ENCODE results near the gene DUOXA2. TPM values are rescaled to one million over a fixed set of nuclear protein-coding genes. Genes with fewer than 3 reads are reported as not detected.

DUOXA2 gene
- total RNA-seq, 4 donors from 2014 or later = 0.49 to 0.62 TPM; not detected in 2

DNA sequence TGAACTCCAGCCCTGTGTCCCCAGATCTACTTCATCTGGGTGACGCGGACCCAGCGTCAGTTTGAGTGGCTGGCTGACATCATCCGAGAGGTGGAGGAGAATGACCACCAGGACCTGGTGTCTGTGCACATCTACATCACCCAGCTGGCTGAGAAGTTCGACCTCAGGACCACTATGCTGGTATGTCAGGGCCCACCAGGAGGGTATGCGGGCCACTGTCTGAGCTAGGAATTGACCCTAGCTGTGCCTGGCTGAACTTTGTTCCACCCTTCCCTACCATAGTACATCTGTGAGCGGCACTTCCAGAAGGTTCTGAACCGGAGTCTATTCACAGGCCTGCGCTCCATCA lies 49.4 kb downstream of the DUOXA2 start:
- no peaks in the 10 kb centered on the region for H3K27me3 ChIP-seq
- ATAC-seq = no peak
- 72 to 87% methylated on average over 7 to 8 of the region's 9 CpGs for WGBS, 2 donors (ENCODE audit: low coverage in 1 of 2)
- peaks cover 0 to 43% (median 5%) of the 10 kb centered on the region in 3 donors for H3K4me1 ChIP-seq
- TF ChIP-seq, protein P1, sequence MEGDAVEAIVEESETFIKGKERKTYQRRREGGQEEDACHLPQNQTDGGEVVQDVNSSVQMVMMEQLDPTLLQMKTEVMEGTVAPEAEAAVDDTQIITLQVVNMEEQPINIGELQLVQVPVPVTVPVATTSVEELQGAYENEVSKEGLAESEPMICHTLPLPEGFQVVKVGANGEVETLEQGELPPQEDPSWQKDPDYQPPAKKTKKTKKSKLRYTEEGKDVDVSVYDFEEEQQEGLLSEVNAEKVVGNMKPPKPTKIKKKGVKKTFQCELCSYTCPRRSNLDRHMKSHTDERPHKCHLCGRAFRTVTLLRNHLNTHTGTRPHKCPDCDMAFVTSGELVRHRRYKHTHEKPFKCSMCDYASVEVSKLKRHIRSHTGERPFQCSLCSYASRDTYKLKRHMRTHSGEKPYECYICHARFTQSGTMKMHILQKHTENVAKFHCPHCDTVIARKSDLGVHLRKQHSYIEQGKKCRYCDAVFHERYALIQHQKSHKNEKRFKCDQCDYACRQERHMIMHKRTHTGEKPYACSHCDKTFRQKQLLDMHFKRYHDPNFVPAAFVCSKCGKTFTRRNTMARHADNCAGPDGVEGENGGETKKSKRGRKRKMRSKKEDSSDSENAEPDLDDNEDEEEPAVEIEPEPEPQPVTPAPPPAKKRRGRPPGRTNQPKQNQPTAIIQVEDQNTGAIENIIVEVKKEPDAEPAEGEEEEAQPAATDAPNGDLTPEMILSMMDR (IDR thresholded peaks at IDR 0.05) = no peak
- no peak for TF ChIP-seq POLR2A (IDR thresholded peaks at IDR 0.05)
- no peak for TF ChIP-seq EP300 (IDR thresholded peaks at IDR 0.05)
- no peak for TF ChIP-seq POLR2AphosphoS5 (IDR thresholded peaks at IDR 0.05)
- no peak overlapping the region for H3K4me3 ChIP-seq
- H3K9me3 ChIP-seq = no peaks in the 10 kb centered on the region
- no peak overlapping the region for H3K27ac ChIP-seq
- H3K36me3 ChIP-seq = no peaks in the 10 kb centered on the region

DNA sequence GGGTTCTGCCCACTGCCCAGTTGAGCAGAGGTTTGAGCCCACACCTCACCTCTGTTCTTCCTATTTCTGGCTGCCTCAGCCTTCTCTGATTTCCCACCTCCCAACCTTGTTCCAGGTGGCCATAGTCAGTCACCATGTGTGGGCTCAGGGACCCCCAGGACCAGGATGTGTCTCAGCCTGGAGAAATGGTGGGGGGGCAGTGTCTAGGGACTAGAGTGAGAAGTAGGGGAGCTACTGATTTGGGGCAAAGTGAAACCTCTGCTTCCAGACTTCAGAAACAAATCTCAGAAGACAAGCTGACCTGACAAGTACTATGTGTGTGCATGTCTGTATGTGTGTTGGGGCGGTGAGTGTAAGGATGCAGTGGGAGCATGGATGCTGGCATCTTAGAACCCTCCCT lies 50.8 kb downstream of the DUOXA2 start:
- TF ChIP-seq POLR2A (IDR thresholded peaks at IDR 0.05) = no peak
- TF ChIP-seq EP300 (IDR thresholded peaks at IDR 0.05) = no peak
- TF ChIP-seq, protein P1 (IDR thresholded peaks at IDR 0.05) = no peak
- TF ChIP-seq POLR2AphosphoS5 (IDR thresholded peaks at IDR 0.05) = no peak
- Histone ChIP-seq H3K27ac (no peak overlapping the region), H3K9me3 (no peaks in the 10 kb centered on the region), H3K4me1 (peaks cover 0 to 56% (median 5%) of the 10 kb centered on the region in 3 donors), H3K4me3 (no peak overlapping the region), H3K36me3 (no peaks in the 10 kb centered on the region), H3K27me3 (no peaks in the 10 kb centered on the region)
- WGBS, 2 donors (ENCODE audit: low coverage in 1 of 2) = 100% methylated on average over 1 of the region's 1 CpG; no CpG with 5 or more reads in 1 of the 2 donors
- no peak for ATAC-seq

DNA sequence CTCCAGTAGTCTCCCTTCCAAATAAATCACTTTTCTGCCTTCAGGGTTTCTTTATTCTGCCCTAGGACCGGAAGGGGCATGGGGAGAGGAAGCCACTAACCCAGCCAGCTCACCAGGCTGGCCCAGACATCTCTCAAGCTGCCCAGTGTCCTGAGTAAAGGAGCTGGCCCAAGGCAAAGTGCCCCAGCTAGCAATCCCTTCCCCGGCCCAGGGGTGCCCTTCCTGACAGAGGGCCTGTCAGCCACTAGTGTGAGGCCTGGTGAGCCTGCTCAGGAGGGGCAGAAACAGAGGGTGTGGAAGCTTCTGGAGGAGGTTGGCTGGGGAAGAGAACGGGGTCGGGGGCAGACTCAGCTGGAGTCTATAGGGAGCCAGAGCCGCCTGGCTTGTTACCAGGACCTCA lies 51.4 kb downstream of the DUOXA2 start:
- no peak overlapping the region for H3K4me3 ChIP-seq
- no peak for ATAC-seq
- H3K27me3 ChIP-seq = no peaks in the 10 kb centered on the region
- H3K4me1 ChIP-seq = peaks cover 0 to 56% (median 5%) of the 10 kb centered on the region in 3 donors
- H3K36me3 ChIP-seq = no peaks in the 10 kb centered on the region
- H3K9me3 ChIP-seq = no peaks in the 10 kb centered on the region
- TF ChIP-seq, protein P1 (IDR thresholded peaks at IDR 0.05) = no peak
- TF ChIP-seq EP300 (IDR thresholded peaks at IDR 0.05) (no peak), POLR2AphosphoS5 (IDR thresholded peaks at IDR 0.05) (no peak), POLR2A (IDR thresholded peaks at IDR 0.05) (no peak)
- 70 to 100% methylated on average over 1 to 3 of the region's 5 CpGs for WGBS, 2 donors (ENCODE audit: low coverage in 1 of 2)
- H3K27ac ChIP-seq = peak overlapping the region in 3 of 4 donors; percentile 97 to 99 (median 99)

DNA sequence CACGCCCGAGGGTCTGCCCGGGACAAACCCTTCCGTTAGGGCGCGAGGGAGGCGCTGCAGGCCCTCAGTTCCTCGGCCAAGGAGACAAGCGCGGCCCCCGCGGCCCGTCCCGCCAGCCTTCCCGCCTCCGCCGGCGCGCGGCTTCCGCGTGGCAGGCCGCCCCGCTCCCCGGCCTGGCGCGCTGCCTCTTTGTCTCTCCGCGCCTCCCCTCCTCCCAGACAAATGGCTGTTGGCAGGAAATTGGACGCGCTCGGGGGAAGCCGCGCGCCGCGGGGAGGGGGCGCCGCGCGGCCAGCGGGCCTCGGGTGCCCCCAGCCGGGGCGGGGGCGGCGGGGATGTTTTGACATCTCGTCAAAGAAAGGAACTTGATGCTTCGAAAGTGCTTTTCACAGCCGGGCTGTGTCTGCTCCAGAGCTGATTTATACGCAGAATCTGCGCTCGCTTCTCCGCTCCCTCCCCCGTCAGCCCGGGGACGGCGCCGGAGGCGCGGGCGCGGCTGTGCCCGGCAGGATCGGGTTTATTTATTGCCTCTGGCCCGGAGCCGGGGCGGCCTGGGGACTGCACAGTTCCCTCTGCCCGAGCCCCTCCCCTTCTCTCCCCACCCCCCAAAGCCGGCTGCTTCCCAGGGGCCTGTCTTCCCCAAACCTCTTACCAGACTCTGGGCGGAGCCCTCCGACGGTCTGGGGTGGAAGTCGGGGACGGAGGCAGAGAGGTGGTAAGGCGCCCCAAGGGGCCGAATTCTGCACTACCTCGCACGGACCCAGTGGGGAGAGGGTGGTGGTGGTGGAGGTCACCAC lies 52.9 kb downstream of the DUOXA2 start:
- no peaks in the 10 kb centered on the region for H3K9me3 ChIP-seq
- TF ChIP-seq, protein P1 (IDR thresholded peaks at IDR 0.05) = peak in 3 of 4 experiments; percentile 68 to 80 (median 74)
- TF ChIP-seq POLR2AphosphoS5 (IDR thresholded peaks at IDR 0.05) (peak; percentile 69), POLR2A (IDR thresholded peaks at IDR 0.05) (peak; percentile 39 to 68), EP300 (IDR thresholded peaks at IDR 0.05) (no peak)
- peak overlapping the region; percentile 63 to 80 for H3K4me3 ChIP-seq
- no CpG with 5 or more reads among the region's 79 CpGs for WGBS, 2 donors (ENCODE audit: low coverage in 1 of 2)
- ATAC-seq = peak; percentile 86
- H3K27me3 ChIP-seq = no peaks in the 10 kb centered on the region
- H3K27ac ChIP-seq = peak overlapping the region; percentile 97 to 99 (median 98)
- H3K4me1 ChIP-seq = peaks cover 0 to 56% (median 5%) of the 10 kb centered on the region in 3 donors
- H3K36me3 ChIP-seq = peaks cover 0 to 9% of the 10 kb centered on the region in 2 donors

All from gastroesophageal sphincter (tissue), 4 donors.